KG1 (cell line): ENCODE measurements around the gene MRPL49.

ENCODE experiments used
- DNase-seq: peaks from one replicate; lab custom pipeline; 2025; lab: John Stamatoyannopoulos, UW

The MRPL49 gene

DNA sequence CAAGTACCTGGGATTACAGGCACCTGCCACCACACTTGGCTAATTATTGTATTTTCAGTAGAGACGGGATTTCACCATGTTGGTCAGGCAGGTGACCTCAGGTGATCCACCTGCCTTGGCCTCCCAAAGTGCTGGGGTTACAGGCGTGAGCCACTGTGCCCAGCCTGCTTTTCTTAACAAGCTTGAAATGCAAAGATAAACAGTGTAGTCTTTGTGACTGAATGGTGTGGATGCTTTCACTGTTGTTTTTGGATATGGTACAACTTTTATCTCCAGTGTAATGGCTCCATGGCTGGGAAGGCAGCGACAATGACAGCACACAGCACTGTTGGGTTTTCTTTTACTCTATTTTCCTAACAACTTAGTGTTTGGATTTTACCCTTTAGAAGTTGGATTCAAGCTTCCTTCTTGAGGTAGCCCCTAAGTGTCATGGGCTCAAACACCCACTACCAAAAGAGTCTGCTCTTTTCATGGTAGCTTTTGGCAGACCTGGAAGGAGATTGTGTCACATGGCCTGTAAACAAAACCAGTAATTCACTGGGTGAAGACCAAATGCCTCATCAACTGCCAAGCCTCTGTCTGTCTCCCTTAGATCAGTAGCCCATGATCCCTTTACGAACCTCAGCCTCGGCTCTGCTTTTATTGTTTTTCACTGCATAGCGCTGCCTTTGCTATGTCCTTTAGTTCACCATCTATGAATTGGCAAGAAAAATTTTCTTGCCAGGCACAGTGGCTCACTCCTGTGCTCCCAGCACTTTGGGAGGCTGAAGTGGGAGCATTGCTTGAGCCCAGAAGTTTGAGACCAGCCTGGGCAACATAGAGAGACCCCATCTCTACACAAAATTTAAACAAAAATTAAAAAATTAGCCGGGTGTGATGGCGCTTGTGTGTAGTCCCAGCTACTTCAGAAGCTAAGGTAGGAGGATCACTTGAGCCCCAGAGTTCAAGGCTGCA is 19.7 kb upstream of the MRPL49 start:
- no peak for DNase-seq

- no peak for DNase-seq
Observed at GRCh38 chr11:65103476-65103875, 18.6 kb upstream of the MRPL49 start.

- DNase-seq = no peak
Observed at GRCh38 chr11:65104628-65105027, 17.5 kb upstream of the MRPL49 start.

DNA sequence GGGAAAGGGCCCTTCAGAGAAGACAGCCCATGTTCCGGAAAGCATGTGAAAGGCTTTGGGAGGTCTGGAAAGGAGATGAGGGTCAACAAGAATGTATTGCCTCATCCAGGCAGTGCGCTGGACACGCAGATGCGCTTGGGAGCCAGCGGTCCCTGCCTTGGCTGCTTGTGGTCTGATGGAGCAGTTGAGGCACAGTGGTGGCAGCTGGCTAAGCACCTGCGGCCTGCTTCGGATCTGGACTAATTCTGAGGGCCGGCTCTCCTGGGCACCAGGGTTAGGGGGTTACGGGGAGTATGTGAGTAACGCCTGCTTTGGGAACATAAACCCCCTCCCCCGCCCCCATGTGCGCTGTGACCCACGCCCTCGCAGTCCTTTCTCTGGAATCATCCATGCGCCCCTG is 15.0 kb upstream of the MRPL49 start:
- no peak for DNase-seq

GRCh38 chr11:65107751-65108468 is 14.2 kb upstream of the MRPL49 start:
- no peak for DNase-seq

GRCh38 chr11:65108469-65109123 is 13.5 kb upstream of the MRPL49 start:
- no peak for DNase-seq

DNA sequence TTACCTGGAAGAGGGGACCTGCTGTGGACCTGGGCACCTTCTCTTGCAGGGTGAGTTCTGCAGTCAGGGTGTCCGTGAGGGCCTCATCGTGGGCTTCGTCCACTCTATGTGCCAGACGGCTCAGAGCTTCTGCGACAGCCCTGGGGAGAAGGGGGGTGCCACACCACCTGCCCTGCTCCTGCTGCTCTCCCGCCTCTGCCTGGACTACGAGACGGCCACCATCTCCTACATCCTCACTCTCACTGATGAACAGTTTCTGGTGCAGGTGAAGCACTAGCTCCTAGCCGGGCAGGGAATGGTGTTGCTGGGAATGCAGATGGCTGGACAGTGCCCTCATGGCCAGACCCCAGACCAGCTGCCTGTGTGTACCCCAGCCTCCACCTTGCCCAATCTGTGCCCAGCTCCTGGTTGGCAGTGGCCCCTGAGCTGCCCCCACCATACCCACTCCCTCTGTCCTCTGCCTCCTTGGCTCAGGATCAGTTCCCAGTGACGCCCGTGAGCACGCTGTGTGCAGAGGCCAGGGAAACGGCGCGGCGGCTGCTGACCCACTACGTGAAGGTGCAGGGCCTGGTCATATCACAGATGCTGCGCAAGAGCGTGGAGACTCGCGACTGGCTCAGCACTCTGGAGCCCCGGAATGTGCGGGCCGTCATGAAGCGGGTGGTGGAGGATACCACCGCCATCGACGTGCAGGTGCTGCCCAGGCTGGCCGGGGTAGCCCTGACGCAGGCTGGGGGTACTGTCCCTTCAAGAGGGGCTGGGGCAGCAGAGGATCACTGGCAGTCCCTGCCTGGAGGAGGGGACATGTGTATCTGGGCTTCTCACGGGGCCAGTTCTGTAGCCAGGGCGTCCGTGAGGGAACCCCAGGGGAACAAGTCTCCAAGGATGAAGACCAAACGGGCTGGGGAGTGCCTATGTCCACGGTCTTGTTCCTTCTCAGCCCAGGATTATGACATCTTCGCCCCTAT is 12.6 kb upstream of the MRPL49 start:
- DNase-seq = no peak

DNA sequence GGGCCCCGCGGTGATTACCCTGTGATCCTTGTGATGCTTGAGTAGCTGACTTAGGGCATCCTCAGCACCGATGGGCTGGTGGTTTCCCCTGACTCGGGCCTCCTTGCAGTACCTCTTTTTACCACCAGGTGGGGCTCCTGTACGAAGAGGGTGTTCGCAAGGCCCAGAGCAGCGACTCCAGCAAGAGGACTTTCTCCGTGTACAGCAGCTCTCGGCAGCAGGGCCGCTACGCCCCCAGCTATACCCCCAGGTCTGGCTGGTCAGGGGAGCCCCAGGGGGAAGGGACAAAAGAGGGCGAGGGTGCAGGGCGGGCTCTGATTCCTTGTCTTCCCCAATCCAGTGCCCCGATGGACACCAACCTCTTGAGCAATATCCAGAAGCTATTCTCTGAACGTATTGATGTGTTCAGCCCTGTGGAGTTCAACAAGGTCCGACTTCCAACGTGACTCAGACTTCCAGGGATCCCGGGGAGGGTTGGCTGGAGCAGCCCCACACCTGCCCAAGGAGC is 11.7 kb upstream of the MRPL49 start:
- DNase-seq = peak; percentile 90

DNA sequence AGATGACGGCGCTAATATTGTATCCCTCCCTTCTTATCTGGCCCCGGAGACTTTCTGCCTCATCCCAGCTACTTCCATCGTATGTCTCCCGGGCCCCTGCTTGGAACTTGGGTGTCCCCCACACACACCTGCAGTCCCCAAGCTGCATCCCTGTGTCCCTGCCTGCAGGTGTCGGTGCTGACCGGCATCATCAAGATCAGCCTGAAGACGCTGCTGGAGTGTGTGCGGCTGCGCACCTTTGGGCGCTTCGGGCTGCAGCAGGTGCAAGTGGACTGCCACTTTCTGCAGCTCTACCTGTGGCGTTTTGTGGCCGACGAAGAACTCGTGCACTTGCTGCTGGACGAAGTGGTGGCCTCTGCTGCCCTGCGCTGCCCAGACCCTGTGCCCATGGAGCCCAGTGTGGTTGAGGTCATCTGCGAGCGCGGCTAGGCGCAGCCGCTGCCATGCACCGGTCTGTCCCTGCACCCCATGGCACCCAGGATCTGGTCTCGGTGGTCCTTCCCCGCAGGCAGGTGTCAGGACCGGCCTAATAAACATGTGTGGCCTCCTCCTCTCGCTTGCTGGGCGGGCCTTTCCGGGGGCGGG is 10.9 kb upstream of the MRPL49 start:
- DNase-seq = no peak

- peak; percentile 88 for DNase-seq
Observed at GRCh38 chr11:65111744-65112545, 10.2 kb upstream of the MRPL49 start, which contains the start of gene TM7SF2. Gene TM7SF2 (plus strand): TSS chr11:65111872. CDS start chr11:65112016, 144 bp downstream.

DNA sequence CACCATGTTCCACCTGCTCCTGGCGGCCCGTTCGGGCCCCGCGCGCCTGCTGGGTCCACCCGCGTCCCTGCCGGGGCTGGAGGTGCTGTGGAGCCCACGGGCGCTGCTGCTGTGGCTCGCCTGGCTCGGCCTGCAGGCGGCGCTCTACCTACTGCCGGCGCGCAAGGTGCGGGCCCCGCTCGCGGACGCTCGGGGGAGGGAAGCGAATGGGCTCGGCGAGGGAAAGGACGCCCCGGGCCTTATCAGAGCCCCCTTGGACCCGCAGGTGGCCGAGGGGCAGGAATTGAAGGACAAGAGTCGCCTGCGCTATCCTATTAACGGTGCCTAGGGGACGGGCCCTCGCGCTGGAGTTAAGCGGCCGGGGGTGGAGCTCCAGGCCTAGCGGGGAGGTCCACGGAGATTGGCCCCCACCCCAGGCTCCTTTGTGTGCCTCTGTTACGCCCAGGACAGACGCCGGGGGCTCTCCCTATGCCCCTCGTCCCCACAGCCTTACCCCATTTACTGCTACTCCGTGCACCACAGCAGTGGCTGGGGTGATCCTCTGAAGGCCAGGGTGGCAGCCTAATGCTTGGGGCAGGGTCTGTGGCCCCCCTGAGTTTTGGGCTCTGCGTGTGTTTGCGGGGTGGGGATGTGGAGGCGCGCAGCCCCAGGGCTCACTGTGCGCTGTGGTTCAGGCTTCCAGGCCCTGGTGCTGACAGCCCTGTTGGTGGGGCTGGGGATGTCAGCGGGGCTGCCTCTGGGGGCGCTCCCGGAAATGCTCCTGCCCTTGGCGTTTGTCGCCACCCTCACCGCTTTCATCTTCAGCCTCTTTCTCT is 9.4 kb upstream of the MRPL49 start:
- DNase-seq = peak; percentile 68

DNA sequence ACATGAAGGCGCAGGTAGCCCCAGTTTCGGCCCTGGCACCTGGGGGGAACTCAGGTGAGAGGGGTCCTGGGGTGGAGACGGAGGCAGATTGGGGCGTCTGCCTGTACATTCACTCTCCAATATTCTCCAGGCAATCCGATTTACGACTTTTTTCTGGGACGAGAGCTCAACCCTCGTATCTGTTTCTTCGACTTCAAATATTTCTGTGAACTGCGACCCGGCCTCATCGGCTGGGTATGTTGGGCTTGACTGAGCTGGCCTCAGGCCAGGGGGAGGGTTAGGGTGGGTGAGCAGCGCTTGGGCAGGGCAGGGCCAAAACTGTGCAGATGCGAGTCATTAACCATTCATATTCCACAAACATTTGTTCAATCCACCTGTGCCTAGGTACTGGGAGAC is 8.8 kb upstream of the MRPL49 start:
- DNase-seq = no peak

DNA sequence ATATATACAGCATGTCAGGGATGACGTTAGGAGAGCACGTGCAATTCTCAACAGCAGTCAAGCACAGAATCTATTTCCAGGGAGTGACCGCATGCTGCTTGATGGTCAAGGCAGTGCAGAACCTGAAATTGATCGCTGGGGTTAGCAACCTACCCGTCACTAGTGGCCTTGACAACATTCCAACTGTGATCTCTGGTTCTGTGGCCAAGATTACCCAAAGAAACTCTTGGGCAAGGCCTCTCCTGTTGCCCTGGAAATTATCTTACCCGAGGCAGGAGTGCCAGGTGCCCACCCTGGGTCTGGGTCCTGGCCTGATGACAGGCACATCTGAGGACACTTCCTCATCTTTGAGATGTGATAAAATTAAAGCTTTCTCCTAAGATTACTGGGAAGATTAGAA is 8.3 kb upstream of the MRPL49 start:
- no peak for DNase-seq

- no peak for DNase-seq
Observed at GRCh38 chr11:65114538-65115171, 7.5 kb upstream of the MRPL49 start.

- DNase-seq = no peak
Observed at GRCh38 chr11:65115361-65116082, 6.6 kb upstream of the MRPL49 start.

- DNase-seq = no peak
Observed at GRCh38 chr11:65116370-65117205, 5.5 kb upstream of the MRPL49 start.
